KMS-11 (cell line): ENCODE data around the gene GPATCH4.

Experiments used
- H2AFZ ChIP-seq: fragments of 200-600 bp; sonication (generic); 2 replicates; pipeline ENCODE4 v1.6.1; 2016; ENCODE audit warnings: antibody characterized with exemption, mixed run types, low read depth
- H3K27ac ChIP-seq: fragments of 200-600 bp; sonication (generic); 2 replicates; pipeline ENCODE4 v1.6.1; 2016; ENCODE audit warnings: mild to moderate bottlenecking, mixed run types
- H3K27me3 ChIP-seq: fragments of 200-600 bp; sonication (generic); 2 replicates; pipeline ENCODE4 v1.6.1; 2017; ENCODE audit warnings: mild to moderate bottlenecking, low read depth, mixed run types, moderate library complexity; ENCODE audit not compliant: insufficient read depth
- H3K36me3 ChIP-seq: fragments of 200-600 bp; sonication (generic); 2 replicates; pipeline ENCODE4 v1.6.1; 2017; ENCODE audit warnings: mild to moderate bottlenecking, mixed run types; ENCODE audit not compliant: insufficient read depth
- H3K4me1 ChIP-seq: fragments of 200-600 bp; sonication (generic); 2 replicates; pipeline ENCODE4 v1.6.1; 2016; ENCODE audit warnings: mild to moderate bottlenecking, low read depth, mixed run types; ENCODE audit not compliant: poor library complexity, severe bottlenecking
- H3K4me2 ChIP-seq: fragments of 200-600 bp; sonication (generic); 2 replicates; pipeline ENCODE4 v1.7.0; 2016; ENCODE audit warnings: mild to moderate bottlenecking, mixed run types
- H3K4me3 ChIP-seq: fragments of 200-600 bp; sonication (generic); IDR thresholded peaks from 2 replicates; pipeline ENCODE4 v1.6.1; 2017; ENCODE audit warnings: low read depth, low read length, mixed read lengths; ENCODE audit not compliant: insufficient read depth
- H3K79me2 ChIP-seq: fragments of 200-600 bp; sonication (generic); 2 replicates; pipeline ENCODE4 v1.6.1; 2016; ENCODE audit warnings: low read depth, mixed run types; ENCODE audit not compliant: insufficient read depth
- H3K9ac ChIP-seq: fragments of 200-600 bp; sonication (generic); 2 replicates; pipeline ENCODE4 v1.6.1; 2016; ENCODE audit warnings: mild to moderate bottlenecking, mixed run types
- H4K20me1 ChIP-seq: fragments of 200-600 bp; sonication (generic); 2 replicates; pipeline ENCODE4 v1.6.1; 2016; ENCODE audit warnings: mild to moderate bottlenecking, mixed run types; ENCODE audit not compliant: insufficient read depth
- CTCF ChIP-seq: fragments of 200-600 bp; sonication (generic); conservative IDR thresholded peaks from 2 replicates; pipeline ENCODE4 v1.6.1; 2017; ENCODE audit warnings: low read depth, mild to moderate bottlenecking, antibody characterized with exemption, low read length, moderate library complexity, mixed read lengths

The GPATCH4 gene

DNA sequence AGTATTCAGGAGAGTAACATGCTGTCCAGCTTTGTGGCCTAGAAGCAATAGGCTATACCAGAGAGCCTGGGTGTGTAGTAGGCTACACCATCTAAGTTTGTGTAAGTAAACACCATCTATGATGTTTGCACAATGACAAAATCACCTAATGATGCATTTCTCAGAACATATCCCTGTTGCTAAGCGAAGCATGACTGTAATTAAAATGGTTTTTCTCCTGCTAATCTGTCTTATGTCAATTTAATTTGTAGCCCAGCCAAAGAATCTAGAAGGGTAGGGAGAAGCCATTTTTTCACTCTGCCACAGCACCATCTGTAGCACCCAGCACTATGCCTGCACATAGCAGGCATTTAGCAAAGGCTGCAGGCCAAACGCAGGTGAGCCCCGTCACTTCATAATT, 23.7 kb downstream of the GPATCH4 start:
- Histone ChIP-seq H4K20me1 (no peaks in the 10 kb centered on the region), H3K36me3 (no peaks in the 10 kb centered on the region), H3K27ac (no peak overlapping the region), H3K27me3 (peaks cover 4% of the 10 kb centered on the region; the same call in 1 of the 2 replicates), H3K4me1 (peaks cover 3% of the 10 kb centered on the region), H3K4me3 (no peak overlapping the region), H3K9ac (no peak overlapping the region), H3K79me2 (no peaks in the 10 kb centered on the region), H2AFZ (no peak overlapping the region), H3K4me2 (no peak overlapping the region)
- TF ChIP-seq CTCF = no peak

- Histone ChIP-seq H3K4me1 (peaks cover 13% of the 10 kb centered on the region), H4K20me1 (no peaks in the 10 kb centered on the region), H2AFZ (no peak overlapping the region), H3K27ac (no peak overlapping the region), H3K79me2 (no peaks in the 10 kb centered on the region), H3K4me2 (no peak overlapping the region), H3K9ac (no peak overlapping the region), H3K36me3 (no peaks in the 10 kb centered on the region), H3K4me3 (no peak overlapping the region), H3K27me3 (peaks cover 4% of the 10 kb centered on the region; the same call in 1 of the 2 replicates)
- no peak for TF ChIP-seq CTCF
Measured at GRCh38 chr1:156574039-156574633, 27.1 kb downstream of the GPATCH4 start.

DNA sequence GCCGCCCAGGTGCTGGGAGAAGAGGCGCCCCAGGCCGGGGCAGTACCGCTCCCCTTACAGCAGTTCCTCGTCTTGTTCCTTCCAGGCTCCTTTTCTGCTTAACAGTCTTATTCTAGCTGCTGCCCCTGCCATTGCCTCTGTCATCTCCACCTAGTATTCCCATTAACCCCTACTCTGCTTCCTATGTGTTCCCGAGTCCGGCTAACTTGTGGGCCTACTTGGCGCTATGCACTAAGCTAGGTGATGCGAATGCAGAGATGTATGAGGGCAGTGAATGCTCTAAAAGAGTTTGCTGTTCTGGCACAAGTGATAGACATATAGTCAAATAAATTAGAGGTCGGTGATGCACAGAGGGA, 28.6 kb downstream of the GPATCH4 start:
- Histone ChIP-seq H4K20me1 (no peaks in the 10 kb centered on the region), H3K27ac (no peak overlapping the region), H3K4me2 (peak overlapping the region; percentile 70), H3K36me3 (no peaks in the 10 kb centered on the region), H3K79me2 (no peaks in the 10 kb centered on the region), H3K4me1 (peaks cover 13% of the 10 kb centered on the region), H3K9ac (no peak overlapping the region; the same call in 1 of the 2 replicates), H3K4me3 (peak overlapping the region; percentile 97), H3K27me3 (peaks cover 4% of the 10 kb centered on the region; the same call in 1 of the 2 replicates), H2AFZ (peak overlapping the region; percentile 62)
- no peak for TF ChIP-seq CTCF

DNA sequence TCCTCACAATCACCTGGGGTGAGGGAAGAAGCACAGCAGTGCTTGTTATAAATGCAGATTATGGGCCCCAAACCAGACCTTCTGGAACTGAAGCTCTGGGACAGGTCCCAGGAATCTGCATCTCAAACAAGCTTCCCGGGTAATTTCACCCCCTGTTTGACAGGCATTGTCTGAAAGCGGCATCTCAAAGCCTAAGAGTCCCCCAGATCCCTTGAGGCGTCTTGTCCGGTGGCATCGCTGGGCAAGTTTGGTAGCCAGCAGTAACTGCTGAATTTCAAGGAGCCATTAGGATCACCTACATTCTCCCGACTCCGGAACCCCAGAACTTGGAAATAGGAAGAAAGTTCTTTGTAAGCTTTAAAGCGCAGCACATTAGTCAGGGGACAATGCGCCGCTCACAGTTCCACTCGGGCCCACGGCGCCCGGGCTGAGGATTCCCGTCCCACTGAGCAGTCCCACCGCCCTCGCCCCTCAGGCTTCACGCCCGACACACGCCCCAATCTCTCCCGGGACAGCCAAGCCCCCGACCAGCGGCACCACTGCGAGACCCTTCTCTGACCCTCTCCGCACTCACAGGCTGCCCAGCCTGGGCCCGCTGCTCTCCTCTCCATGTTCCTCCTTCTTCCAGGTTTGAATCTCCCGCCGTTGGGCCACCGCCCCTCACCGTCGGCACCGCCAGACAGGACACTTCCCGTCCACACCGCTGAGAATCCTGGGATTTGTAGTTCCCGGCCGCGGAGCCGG, 29.2 kb downstream of the GPATCH4 start, which contains the start of gene IQGAP3:
Gene IQGAP3, minus strand, starts transcription at position 647 of the 744 bp plus-strand sequence. Its CDS starts 36 bp downstream, at position 611.
- no peaks in the 10 kb centered on the region for H4K20me1 ChIP-seq
- no peak for TF ChIP-seq CTCF

More for the DNA sequence above, 29.2 kb downstream of the GPATCH4 start, which contains the start of gene IQGAP3:
- Histone ChIP-seq H3K36me3 (no peaks in the 10 kb centered on the region), H3K4me2 (peak within 1 kb of the TSS; percentile 70), H3K4me1 (peaks cover 13% of the 10 kb centered on the region), H3K79me2 (no peaks in the 10 kb centered on the region), H3K4me3 (peak within 1 kb of the TSS; percentile 97), H2AFZ (peak within 1 kb of the TSS; percentile 62), H3K27me3 (peaks cover 4% of the 10 kb centered on the region; the same call in 1 of the 2 replicates), H3K27ac (no peak within 1 kb of the TSS), H3K9ac (peak within 1 kb of the TSS; percentile 8; the same call in 1 of the 2 replicates)
